Measurements from ENCODE around the gene SMIM10L1.

Gene SMIM10L1

GRCh38 chr12:11171145-11171968 lies at the start of gene SMIM10L1:
SMIM10L1 (plus strand) TSS chr12:11171194; CDS start chr12:11171357, 163 bp downstream.
- peak; percentile 76 for DNase-seq

DNA sequence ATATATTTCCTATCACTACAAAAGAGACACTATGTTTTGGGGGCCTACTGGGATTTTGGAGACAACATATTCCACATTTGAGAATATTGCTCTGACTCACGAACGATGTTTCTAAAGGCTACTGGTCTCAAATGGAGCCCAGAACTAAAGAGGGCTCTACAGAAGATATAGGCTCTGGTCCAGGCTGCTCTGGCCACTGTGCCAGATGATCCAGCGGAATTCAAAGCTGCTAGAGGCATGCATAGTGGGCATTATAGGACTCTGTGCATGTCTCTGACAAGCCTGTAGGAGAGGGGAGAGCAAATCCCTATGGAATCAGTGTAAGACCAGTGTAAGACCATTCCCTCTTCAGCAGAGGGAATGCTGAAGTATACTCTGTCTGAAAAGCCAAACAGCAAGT lies 40.6 kb upstream of the SMIM10L1 start:
- DNase-seq: no peak

DNA sequence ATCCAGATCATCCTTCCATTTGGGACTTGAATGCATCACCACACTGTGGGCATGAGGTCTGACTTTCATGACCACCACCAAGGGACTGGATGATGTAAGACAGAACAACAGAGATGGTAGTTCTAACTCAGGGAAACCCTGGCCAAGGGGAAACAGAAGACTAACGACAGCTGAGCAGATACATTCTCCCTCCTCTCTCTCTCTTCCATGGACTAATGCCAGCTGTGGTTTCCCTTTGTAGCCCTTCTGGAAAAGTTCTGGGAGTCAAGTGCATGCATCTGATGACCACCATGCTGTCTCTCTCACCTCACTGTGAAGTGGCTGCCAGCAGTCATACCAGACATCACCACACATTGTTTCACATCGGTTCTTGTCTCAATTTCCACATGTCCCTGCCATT lies 40.0 kb upstream of the SMIM10L1 start:
- no peak for DNase-seq

DNA sequence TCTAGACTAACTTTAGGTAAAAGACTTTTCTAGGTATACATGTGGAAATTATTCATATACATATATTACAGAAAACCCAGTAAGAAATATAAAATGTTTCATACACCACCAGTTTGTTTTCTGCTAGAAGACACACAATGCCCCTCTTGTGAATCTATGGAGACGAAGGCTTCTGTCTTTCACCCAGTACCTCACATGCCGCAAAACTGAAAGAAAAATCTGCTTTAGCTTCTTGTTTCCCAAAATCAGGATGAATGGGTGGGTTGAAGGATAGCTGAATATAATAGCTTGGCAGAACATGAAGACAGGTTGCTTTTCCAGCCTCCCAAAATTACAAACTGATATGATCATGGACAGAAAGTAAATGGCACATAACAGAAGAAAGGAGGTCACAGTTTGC lies 37.8 kb upstream of the SMIM10L1 start:
- DNase-seq: no peak

DNA sequence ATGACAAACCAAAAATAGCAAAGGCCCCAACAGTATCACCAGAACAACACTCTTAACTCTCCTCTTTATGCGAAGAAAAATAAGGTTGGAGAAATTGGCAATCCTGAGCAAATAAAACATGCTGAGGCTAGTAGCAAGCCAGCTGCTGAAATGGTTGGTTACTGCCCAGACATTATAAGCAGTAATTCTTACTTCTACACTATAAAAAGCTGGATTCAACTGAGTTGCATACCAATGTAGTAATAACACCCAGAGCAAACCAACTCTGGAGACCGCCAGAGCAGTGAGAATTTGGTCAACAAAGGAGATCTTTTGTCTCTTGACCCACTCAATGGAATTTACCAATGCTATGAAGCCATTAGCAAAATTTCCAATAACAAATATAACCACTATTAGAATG lies 37.2 kb upstream of the SMIM10L1 start:
- no peak for DNase-seq

DNA sequence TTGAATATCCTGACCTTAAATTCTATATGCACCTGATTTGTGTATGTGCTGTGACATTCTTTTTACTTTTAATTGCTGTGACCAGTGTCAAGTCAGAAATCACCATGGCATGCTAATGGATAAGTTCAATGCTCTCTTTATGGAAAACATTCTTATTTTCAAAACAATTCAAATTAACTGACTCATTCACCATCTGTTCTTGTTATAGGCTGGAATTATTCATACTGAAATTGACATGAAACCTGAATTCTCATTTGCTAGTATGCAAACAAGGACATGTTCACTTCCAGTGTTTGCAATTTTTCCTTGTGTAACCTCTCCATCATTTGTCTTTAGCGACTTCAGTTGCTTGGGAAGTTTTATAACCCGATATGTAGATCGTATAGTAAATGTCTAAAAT lies 36.7 kb upstream of the SMIM10L1 start, which contains the start of gene TAS2R30:
TAS2R30 (minus strand) TSS at position 340 of the 400 bp plus-strand sequence. CDS start 400 bp downstream, outside the sequence.
- no peak for DNase-seq

DNA sequence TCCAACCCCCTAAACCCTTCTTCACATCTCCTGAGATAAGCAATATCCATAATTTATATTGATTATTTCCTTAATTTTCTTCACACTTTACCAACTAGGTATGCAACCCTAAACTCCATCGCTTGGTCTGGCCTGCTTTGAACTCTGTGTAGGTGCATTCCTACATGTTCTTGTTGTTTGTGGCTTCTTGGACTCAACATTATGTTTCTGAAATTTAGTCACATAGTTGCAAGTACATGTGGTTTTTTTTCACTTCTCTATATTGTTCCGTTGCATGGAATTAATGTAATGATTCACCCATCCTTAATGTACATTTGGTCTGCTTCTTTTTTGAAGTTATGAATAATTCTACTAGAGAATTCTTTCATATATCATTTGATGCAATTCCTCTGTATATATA lies 34.9 kb upstream of the SMIM10L1 start:
- DNase-seq: no peak

- no peak for DNase-seq
Measured at GRCh38 chr12:11143352-11143751, 27.6 kb upstream of the SMIM10L1 start.

DNA sequence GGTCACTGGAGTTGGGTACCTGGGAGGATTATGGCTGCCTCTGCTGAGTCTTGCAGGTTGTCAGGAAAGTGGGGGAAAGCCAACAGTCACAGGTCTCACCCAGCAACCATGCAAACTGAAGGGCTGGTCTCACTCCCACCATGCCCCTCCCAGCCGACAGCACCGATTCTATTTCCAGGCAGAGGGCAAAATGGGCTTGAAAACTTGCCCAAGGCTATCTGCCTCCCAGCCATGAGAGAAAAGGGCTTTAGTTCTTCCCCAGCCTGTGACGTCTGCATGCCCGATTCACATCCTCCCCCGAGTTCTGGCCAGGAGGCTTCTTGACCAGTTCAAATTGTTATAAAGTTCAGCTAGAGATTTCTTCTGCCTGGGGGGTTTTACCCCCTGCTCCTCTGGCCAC lies 26.7 kb upstream of the SMIM10L1 start:
- no peak for DNase-seq

DNA sequence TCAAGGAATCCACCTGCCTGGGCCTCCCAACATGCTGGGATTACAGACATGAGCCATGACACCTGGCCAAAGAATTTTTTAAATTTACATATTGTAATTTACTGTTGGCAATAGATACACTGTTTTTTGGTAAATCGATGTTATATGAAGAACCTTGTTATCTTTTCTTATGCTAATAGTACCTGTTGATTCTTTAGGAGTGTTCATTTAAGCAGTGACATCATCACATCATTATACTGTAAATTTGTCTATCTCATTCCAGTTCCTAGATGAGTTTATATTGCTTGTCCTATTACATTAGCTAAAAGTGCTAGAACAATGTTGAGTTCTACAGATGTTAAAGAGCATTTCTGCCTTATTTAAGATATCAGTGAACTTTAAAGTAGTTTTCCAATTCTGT lies 23.6 kb upstream of the SMIM10L1 start:
- DNase-seq: no peak

GRCh38 chr12:11150832-11151231 lies 20.2 kb upstream of the SMIM10L1 start:
- DNase-seq: no peak

DNA sequence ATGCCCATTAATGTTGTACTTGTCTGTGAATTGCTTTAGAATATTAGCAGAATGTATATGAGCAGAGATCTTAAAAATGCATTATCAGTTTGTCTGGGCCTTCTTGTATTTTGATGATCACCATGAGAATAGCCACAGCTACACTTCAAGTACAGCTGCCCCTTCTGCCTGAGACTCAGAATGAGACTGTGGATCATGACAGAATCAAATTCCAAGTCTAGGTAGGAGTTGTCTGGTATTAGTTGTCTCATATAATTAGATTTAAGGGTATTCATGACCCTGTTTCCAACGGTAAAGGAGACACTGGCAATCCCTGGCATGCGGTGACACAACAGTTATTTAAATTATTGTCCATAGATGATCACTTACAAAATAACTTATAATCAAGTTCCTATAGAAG lies 18.3 kb upstream of the SMIM10L1 start:
- no peak for DNase-seq

- DNase-seq: no peak
Measured at GRCh38 chr12:11154400-11154925, 16.5 kb upstream of the SMIM10L1 start.

- no peak for DNase-seq
Measured at GRCh38 chr12:11158885-11159444, 12.0 kb upstream of the SMIM10L1 start.

- no peak for DNase-seq
Measured at GRCh38 chr12:11162502-11162901, 8.5 kb upstream of the SMIM10L1 start.

GRCh38 chr12:11164384-11164783 lies 6.6 kb upstream of the SMIM10L1 start:
- DNase-seq: no peak

DNA sequence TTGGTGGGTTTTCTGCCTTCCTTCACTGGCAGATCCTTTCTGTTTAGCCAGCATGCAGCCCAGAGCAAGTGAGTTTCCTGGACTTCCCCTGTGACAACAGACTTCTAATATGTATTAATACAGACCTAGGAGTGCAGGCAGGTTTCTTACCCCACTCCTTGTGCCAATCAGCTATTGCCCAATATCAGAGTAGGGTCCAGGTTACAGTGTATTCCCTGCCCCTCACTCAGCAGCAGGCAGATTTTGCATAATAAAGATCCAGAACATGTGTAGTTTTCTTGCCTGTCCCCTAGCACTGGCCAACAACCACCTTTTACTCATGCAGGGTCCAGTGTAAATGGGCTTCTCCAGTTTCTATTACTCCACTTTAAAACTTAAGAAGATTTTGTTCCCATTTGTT lies 4.7 kb upstream of the SMIM10L1 start:
- DNase-seq: no peak

DNA sequence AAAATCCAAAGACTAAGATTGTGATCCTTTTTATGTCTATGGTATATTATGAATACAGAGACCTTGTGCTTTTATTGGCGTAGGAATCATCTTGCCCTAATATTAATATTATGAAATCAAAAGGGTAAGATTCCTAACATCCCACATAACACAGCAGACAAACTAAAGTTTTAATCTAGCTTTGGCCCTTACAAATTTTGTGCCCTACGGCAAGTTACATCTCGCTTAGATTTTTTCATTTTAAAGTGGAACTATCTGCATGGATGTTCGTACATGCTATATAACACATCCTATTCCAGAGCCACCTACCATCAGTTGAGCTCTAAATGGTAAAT lies 217 bp upstream of the SMIM10L1 start:
- DNase-seq: no peak

- DNase-seq: no peak
Measured at GRCh38 chr12:11171969-11172675, 1.1 kb downstream of the SMIM10L1 start.

GRCh38 chr12:11174022-11174421 lies 3.0 kb downstream of the SMIM10L1 start:
- no peak for DNase-seq

DNA sequence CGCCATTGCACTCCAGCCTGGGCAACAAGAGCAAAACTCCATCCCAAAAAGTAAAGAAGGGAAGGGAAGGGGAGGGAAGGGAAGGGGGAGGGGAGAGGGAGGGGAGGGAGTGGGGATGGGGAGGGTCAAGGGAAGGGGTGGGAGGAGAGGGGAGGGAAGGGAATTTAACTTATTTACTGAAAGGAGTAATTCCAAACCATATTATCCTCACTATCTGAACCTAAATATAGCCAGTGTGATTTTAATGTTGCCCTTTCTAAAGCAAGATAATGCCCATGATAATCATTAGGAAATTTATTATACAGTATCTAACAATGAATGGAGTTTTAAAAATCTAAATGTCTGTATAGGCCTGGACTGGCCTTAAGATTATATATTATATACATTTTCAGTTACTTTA lies 7.3 kb downstream of the SMIM10L1 start:
- DNase-seq: no peak

DNA sequence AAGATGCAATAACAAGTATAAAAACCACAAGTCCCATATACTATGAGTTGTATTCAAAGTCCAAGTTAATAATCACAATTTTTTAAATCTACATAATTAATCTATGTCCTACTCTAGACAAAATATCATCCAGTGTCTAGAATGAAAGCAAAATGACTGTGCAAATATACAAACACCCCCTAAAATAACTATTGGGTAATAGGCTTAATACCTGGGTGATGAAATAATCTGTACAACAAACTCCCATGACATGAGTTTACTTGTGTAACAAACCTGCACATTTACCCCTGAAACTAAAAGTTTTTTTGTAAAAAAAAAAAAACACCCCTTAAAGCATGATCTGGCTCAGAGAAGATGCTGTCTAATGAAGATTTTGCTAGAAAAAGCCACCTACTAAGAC lies 11.5 kb downstream of the SMIM10L1 start:
- DNase-seq: no peak

- no peak for DNase-seq
Measured at GRCh38 chr12:11183011-11183410, 12.0 kb downstream of the SMIM10L1 start.

DNA sequence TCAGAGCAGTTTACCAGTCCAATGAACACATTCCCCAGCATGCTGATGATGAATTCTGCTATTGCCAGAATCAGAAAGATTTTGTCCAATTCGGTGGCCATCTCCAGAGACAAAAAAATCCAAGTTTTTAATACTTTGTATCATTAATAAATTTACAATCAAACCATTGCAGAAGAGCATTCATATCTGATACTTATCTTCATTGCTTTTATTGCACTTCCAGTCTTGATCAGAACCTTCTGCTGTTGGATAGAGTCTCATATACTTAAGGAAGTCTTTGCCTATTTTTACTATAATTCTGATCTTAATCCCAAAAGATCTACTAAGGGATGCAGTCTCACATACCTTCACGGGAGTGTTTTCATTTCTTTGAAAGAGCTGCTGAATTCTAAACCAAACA lies 15.8 kb downstream of the SMIM10L1 start, which contains the start of gene TAS2R42:
TAS2R42 (minus strand) TSS at position 101 of the 400 bp plus-strand sequence; CDS start at position 101, 0 bp downstream.
- no peak for DNase-seq
